ENCODE results near the gene ERN1. TPM values are rescaled to one million over a fixed set of nuclear protein-coding genes. Genes with fewer than 3 reads are reported as not detected.
"Not testable (repeated sequence)": the region's sequence is repeated elsewhere in the genome, so short reads cannot be mapped to it uniquely, and the experiment has no call there.

The ERN1 gene
- polyA plus RNA-seq, 1 experiment: 8.6 TPM

DNA sequence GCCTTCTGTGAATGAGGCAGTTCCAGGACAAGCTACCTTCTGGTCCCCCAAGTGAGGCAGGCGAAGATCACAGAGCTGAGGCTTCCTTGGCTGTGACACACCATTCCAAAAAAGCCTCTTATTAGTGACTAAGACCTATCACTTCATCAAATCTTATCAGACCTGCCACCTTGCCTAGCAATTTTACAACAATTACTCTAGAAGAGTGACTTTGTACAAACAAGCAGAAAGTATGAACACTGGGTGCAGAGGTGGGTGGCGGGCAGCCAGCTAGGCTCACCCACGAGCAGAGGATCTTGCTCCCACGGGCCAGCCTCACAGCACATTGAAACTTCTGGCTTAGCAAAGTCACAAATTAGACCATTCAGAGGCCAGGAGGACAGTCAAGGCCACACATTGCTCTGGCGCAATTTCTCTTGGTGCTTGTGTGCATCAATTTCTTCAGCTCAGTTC is 107.3 kb downstream of the ERN1 start:
- DNase-seq (ENCODE audit: low read depth): no peak
- POLR2A ChIA-PET: no interaction called here
- Histone ChIP-seq H3K27me3 (ENCODE audit: control insufficient read depth, insufficient read depth, low read length) (no peaks in the 10 kb centered on the region), H3K36me3 (ENCODE audit: control insufficient read depth, insufficient read depth, low read length) (no peaks in the 10 kb centered on the region), H3K4me3 (ENCODE audit: low read depth, low read length) (no peak overlapping the region)
- no peak for TF ChIP-seq CTCF (IDR thresholded peaks at IDR 0.05; ENCODE audit: insufficient read depth, low read depth, low read length)
- CTCF ChIA-PET: interaction anchor here (0.7 to 5.0 kb wide), 6 partner anchors 8 to 119 kb away, joined by 3 to 29 read pairs (median 3); partner anchors contain the start of gene GH1

DNA sequence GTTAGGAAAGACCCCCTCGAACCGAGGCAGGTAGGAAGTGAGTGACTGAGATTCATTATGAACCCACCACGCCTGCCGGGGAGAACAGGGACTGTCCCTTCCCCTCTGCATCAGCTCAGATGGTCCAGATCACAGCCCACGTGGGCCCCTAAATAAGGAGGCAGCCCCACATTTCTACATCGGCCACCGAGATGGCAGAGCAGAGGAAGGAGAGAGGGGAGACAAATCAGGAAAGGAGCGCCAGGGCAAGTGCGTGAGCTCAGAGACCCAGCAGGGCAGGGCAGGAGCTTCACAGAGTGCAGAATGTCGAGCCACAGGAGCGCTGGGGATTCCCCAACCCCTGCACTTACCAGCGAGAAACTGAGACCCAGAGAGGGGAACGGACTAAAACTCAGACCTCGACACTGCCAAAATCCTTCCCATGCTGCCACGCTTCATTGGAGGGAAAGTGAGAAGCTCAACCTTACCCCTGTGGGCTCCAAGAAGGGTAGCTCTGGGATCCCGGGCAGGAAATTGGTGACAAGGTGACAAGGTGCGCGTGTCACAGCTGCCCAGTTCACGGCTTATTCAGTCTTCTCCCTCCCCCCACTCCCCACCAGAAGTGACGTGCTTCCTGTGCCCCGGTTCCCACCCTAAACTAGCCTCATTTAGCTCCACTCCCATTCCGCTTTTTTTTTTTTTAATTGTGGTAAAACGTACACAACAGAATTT is 109.7 kb downstream of the ERN1 start, which contains the start of gene ICAM2:
Gene ICAM2 (minus strand): TSS at position 578 of the 711 bp plus-strand sequence. CDS start 13,942 bp downstream, outside the sequence.
- H3K27me3 ChIP-seq (ENCODE audit: control insufficient read depth, insufficient read depth, low read length): no peaks in the 10 kb centered on the region
- H3K36me3 ChIP-seq (ENCODE audit: control insufficient read depth, insufficient read depth, low read length): no peaks in the 10 kb centered on the region
- no peak for DNase-seq (ENCODE audit: low read depth)
- no peak for TF ChIP-seq CTCF (IDR thresholded peaks at IDR 0.05; ENCODE audit: insufficient read depth, low read depth, low read length)
- ChIA-PET POLR2A (no interaction called here), CTCF (interaction anchor here (0.8 to 5.0 kb wide), 10 partner anchors 9 to 155 kb away, joined by 3 to 29 read pairs (median 4); partner anchors contain the start of genes CSHL1 and GH1)
- H3K4me3 ChIP-seq (ENCODE audit: low read depth, low read length): peak within 1 kb of the TSS; percentile 21

DNA sequence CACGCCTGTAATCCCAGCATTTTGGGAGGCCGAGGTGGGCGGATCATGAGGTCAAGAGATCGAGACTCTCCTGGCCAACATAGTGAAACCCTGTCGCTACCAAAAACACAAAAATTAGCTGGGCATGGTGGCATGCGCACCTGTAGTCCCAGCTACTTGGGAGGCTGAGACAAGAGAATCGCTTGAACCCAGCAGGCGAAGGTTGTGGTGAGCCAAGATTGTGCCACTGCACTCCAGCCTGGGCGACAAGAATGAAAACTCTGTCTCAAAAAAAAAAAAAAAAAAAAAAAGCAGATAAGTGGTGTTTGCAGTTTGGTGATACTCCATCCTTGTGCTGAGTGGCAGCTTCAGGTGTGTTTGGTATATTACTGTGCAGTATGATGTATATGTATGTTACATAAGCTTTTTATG is 110.4 kb downstream of the ERN1 start:
- DNase-seq (ENCODE audit: low read depth); H3K4me3 ChIP-seq (ENCODE audit: low read depth, low read length); H3K27me3 ChIP-seq (ENCODE audit: control insufficient read depth, insufficient read depth, low read length); H3K36me3 ChIP-seq (ENCODE audit: control insufficient read depth, insufficient read depth, low read length); POLR2A ChIA-PET: not testable (repeated sequence)
- CTCF ChIA-PET: interaction anchor here (0.9 to 5.0 kb wide), 8 partner anchors 9 to 154 kb away, joined by 3 to 29 read pairs (median 8); partner anchors contain the start of genes CSHL1 and GH1

DNA sequence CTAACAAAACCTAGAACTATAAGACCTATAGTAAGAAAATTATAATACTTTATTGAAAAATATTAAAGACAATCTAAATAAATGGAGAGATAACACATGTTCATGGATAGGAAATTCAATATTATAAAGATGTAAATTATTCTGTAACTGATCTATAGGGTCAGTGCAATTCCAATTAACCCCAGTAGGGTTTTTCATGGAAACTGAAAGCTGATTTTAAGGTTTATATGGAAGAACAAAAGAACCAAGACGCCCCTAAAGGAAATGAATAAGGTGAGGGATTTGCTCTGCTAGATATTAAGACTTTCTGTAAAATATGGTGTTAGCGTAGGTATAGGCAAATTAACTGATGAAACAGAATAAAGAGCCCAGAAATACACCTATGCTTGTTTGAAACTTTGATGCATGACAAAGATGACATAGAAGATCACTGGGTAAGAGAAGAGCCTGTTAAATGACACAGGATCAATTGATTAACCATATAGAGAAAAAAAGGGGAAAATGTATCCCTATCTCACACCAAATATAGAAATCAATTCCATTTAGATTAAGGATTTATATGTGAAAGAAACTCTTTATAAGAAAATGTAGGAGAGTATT is 112.5 kb downstream of the ERN1 start:
- Histone ChIP-seq H3K36me3 (ENCODE audit: control insufficient read depth, insufficient read depth, low read length) (no peaks in the 10 kb centered on the region), H3K4me3 (ENCODE audit: low read depth, low read length) (no peak overlapping the region), H3K27me3 (ENCODE audit: control insufficient read depth, insufficient read depth, low read length) (no peaks in the 10 kb centered on the region)
- POLR2A ChIA-PET: no interaction called here
- TF ChIP-seq CTCF (IDR thresholded peaks at IDR 0.05; ENCODE audit: insufficient read depth, low read depth, low read length): no peak
- no peak for DNase-seq (ENCODE audit: low read depth)
- CTCF ChIA-PET: interaction anchor here (0.5 to 2.8 kb wide), 11 partner anchors 8 to 132 kb away, joined by 3 to 16 read pairs (median 4); partner anchors contain the start of genes CSHL1 and GH1

GRCh38 chr17:64016974-64017373 is 113.0 kb downstream of the ERN1 start:
- TF ChIP-seq CTCF (IDR thresholded peaks at IDR 0.05; ENCODE audit: insufficient read depth, low read depth, low read length): no peak
- H3K4me3 ChIP-seq (ENCODE audit: low read depth, low read length): no peak overlapping the region
- no peaks in the 10 kb centered on the region for H3K27me3 ChIP-seq (ENCODE audit: control insufficient read depth, insufficient read depth, low read length)
- ChIA-PET CTCF (interaction anchor here (0.5 to 2.8 kb wide), 9 partner anchors 8 to 131 kb away, joined by 3 to 16 read pairs (median 4); partner anchors contain the start of genes CSHL1 and GH1), POLR2A (no interaction called here)
- no peaks in the 10 kb centered on the region for H3K36me3 ChIP-seq (ENCODE audit: control insufficient read depth, insufficient read depth, low read length)
- DNase-seq (ENCODE audit: low read depth): no peak
